GM12875 (cell line): ENCODE results near the gene CELF4.

Source experiments
- H3K4me3 ChIP-seq: one replicate; pipeline ENCODE4 v1.5.1; 2011; ENCODE audit warnings: low read depth, low read length, control low read depth
- TF ChIP-seq, protein P1 (sequence below): IDR thresholded peaks from 2 replicates; pipeline ENCODE4 v1.5.1; 2011; ENCODE audit warnings: low read depth, mild to moderate bottlenecking, control low read depth, inconsistent platforms, low read length, moderate library complexity, borderline replicate concordance; ENCODE audit not compliant: insufficient read depth

Gene CELF4

DNA sequence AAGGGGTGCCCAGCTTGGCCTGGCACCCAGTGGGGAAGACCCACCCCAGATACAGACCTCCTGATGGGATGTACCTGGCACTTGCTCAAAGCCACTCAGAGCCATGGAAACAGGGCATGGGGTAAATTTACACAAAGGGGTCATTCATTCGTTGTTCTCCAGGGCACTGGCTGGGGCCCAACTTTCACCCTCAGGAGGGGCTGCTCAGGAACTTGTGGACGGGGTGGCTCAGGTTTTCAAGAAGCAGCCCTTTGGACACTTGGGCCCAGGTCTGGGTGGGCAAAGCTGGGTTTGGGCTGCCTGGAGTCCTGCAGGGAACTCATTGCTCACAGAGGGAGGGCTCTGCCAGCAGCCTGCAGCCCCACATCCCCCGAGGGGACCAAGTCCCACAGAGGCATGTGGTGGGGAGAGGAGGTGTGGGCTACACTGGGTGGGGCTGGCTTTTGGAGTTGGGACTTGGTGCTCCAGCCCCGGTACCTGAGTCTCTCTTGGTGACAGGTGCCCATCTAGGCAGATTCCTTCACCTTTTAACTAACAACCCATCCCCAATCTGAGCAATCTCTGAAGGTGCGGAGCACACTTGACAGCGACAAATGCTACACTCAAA is 172.3 kb downstream of the CELF4 start:
- TF ChIP-seq, protein P1, sequence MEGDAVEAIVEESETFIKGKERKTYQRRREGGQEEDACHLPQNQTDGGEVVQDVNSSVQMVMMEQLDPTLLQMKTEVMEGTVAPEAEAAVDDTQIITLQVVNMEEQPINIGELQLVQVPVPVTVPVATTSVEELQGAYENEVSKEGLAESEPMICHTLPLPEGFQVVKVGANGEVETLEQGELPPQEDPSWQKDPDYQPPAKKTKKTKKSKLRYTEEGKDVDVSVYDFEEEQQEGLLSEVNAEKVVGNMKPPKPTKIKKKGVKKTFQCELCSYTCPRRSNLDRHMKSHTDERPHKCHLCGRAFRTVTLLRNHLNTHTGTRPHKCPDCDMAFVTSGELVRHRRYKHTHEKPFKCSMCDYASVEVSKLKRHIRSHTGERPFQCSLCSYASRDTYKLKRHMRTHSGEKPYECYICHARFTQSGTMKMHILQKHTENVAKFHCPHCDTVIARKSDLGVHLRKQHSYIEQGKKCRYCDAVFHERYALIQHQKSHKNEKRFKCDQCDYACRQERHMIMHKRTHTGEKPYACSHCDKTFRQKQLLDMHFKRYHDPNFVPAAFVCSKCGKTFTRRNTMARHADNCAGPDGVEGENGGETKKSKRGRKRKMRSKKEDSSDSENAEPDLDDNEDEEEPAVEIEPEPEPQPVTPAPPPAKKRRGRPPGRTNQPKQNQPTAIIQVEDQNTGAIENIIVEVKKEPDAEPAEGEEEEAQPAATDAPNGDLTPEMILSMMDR: no peak
- no peak overlapping the region for H3K4me3 ChIP-seq

DNA sequence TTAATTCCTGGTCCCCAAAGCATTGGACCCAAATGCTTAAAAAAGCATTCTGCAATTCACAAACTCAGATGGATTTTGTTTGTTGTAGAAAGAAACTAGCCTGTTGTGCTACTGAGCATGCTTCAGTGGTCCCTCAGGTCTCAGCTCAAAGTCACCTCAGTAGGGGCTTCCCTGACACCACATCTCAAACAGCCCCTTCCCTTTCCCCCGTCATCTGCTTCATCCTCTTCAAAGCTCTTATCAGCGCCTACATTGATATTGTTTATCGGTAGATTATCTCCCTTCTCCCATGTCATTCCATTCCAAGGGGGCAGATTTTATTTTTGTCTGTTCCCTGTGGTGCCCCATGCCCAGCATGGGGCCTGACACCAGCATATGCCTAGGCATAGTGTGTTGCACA is 172.9 kb downstream of the CELF4 start:
- no peak overlapping the region for H3K4me3 ChIP-seq
- TF ChIP-seq, protein P1: no peak

DNA sequence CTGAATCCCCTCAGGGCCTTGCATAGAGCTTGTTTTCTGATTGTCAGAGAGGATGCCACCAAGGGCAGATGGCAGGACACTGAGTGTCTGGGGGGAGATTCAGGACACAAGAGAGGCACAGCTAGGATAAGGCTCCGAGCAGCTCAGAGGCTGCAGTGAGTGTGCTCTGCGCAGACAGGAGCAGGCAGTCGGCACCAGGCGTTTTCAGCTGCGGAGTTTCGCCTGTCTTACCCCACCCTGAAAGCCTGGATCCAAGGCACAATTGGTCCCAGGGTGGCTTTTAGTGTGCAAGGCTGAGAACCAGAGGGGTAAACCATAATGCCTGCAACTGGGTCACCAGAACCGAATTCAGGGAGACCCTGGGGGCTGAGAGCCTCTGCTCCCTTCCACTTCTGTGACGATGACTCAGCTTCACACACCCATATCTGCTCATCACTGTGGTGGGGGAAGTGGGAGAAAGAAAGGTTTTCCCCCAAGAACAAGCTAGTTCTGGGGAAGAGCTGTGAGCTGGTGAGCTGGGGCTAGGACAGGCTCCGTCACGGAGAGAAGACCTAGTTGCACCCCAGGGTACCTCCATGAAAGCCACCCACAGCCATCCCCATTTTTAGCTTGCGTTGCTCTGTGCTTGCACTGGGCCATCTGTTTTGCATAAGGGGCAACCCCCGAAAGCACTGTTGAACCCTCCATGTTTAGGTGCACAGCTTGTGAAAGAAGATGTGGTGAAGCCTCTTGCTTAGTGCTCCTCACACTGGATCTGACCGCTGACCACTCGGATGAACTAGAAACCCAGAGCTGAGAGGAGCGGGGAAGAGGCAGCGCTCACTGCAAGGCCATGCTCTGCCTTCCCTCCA is 173.7 kb downstream of the CELF4 start:
- TF ChIP-seq, protein P1: no peak
- H3K4me3 ChIP-seq: no peak overlapping the region

DNA sequence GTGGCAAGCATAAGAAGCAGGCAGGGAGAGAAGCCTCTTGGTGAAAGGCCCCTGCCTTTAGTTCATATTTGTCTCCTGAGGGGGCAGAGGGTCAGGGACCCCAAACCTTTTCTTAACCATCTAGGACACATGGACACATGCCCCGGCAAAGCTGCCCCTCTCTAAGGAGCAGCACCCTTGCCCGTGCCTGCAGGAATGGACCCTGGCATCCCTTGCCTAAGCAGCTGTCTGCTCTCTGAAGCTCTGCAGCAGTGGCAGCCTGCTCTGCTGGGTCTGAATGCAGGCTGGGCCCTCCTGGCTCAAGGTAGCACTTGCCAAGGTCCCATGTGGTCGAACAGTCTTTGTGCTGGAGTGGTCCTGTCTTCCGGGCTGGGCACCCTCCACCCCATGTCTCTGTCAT is 174.4 kb downstream of the CELF4 start:
- TF ChIP-seq, protein P1: no peak
- no peak overlapping the region for H3K4me3 ChIP-seq

DNA sequence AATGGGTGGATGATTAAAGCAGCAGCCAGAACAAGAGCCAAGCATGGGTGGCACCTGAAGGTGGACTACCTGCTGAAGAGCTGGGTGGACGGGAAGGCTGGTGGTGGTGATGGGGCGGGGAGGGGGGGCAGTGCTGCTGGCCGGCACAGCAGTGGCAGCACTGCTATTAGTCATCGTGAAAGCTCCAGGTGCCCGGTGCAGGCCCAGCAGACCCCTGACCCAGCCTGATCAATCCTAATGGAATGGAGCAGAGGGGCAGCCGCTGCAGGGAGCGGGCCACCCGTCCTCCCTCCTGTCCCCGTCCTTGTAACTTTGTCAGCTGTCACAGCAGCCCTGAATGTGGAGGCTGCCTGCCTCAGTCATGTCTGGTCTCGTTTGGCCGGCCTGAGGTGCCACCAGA is 174.9 kb downstream of the CELF4 start:
- no peak overlapping the region for H3K4me3 ChIP-seq
- TF ChIP-seq, protein P1: no peak

DNA sequence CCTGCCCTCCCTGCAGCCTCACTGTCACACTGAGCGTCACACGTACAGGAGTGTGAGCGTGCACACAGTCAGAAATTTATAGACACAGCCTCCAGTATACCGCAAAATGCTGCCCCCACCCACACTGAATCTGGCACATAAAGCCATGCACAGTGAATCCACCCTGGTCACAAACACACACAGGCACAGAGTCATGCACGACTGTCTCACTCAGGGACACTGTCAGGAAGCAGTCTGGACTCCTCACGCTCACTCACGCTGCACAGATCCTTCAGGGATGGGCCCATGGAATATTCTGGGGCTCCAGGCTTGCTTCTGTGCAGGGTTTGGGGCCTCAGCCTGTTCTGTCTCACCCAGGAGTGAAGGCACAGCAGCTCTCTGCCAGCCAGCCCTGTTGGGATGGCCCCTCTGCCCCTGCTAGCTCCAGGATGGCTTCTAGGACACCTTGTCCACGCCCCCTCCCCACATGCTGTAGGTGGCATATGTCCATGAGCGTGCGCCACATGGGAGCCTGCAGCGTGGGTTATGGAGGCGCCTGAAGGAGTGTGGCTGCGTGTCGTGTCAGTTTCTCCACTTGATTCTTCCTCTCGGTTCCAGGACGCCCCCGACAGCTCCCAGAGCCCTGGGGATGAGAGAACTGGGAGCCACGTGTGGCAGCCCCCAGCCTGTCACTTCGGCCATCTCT is 175.8 kb downstream of the CELF4 start:
- no peak overlapping the region for H3K4me3 ChIP-seq
- TF ChIP-seq, protein P1: no peak
